Retina (tissue), 1 donor: ENCODE data around the gene CDH13.

Experiments
- DNase-seq: peaks from one replicate; pipeline ENCODE4 v3.0.0-alpha.2; 2016

Gene CDH13

DNA sequence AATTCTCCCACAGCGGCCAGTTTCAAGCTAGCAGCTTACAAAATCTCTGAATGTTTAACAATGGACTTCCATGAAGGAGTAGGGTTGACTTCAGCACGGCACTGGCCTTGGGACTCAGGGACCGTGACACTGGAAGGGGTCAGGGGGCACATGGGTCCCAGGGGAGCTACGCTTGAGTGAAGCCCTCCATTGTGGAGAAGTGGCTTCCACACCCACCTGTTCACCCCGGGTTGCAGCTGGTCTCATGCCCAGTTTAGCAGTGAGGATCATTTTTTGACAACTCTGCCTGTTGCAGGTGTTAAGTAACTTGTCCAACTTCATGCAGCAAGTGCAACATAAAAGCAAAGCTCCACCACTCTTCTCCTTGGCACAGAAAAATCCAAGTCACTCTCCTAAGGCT, 510.2 kb downstream of the CDH13 start:
- no peak for DNase-seq

DNA sequence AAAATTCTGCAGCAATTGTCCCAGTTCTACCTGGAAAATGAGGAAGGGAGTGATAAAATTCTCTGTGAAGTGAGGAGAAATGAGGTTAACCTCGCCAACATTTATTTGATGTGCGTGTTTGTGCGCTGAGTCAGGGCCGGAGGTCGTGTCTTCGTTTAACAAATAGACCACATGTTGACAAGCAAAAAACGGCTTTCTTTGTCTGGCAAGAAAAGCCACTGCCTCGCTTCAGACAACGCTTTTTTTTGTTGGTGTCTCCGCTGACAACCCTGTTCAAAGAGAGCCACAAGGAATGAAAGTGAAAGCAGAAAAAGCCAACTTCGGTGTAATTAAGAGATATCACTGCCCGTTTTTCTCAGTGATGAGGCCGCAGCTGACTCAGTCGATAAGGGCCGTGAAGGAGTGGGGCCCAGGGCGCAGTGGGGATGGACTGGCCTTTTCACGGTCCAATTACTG, 510.6 kb downstream of the CDH13 start:
- DNase-seq: peak; percentile 48

DNA sequence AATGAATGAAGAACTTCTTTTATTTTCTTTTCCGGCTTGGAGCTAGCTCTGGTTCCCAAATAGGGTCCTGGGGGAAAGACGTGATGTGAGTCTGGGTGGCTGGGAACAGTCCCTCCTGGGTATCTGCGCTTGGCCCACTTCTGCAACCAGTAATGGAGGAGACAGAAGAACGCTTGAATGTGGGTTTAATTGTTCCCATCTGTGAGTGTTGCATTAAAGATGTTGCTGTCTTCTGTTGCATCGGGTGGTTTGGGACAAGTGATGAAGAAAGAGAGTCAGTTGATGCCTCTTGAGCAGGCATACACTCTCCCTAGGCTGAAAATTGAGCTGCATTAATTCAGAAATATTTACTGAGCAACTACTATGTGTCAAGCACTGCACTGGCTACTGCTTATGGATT, 511.1 kb downstream of the CDH13 start:
- no peak for DNase-seq

DNA sequence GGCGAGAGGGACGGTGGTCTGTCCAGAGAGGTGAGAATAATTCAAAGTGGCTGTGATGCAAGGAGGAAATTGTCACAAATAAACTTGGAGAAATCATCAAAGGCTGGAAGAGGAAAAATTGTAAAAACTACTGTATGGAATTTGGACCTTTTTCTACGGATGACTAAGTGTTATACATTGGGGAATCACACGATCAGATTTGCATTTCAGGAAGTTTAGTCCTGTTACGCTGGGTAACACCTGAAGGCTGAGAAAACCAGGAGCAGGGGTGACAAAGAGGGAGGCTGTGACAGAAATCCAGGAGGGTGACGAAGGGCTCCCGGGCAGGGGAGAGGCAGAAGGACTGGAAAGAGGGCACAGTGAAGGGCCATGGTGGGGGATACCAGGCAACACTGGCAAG, 511.7 kb downstream of the CDH13 start:
- no peak for DNase-seq

DNA sequence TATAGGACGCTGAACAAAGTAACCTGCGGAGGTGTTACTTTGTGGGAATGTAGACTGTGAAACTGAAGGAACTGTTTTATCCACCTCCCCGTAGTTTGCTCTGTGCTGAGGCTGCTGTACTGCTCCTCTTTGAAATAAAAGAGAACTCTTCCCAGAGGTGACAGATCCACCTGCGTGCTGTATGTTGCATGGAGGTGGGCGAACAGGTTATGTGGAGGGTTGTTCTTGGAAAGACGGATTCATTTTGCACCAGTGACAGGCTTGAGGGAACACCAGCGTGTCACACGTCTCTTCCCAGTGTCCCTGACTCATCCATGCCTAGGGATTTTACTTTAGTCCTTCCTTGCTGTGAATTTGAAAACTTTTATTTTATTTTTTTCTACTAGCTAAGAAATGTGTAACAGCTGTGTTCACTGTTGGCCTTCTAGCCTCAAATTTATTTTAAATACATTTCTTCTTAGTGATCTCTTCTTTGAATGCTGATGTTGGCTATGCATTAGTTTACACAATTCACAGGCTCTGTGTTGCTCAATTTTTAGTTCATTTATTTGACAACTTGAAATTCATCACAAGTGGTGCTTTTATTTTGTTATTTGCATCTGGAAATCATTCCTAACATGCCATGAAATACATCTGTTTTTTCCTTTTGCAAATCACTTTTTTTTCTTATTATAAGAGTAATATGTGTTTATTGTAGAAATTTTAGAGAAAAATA, 512.4 kb downstream of the CDH13 start:
- DNase-seq: no peak

DNA sequence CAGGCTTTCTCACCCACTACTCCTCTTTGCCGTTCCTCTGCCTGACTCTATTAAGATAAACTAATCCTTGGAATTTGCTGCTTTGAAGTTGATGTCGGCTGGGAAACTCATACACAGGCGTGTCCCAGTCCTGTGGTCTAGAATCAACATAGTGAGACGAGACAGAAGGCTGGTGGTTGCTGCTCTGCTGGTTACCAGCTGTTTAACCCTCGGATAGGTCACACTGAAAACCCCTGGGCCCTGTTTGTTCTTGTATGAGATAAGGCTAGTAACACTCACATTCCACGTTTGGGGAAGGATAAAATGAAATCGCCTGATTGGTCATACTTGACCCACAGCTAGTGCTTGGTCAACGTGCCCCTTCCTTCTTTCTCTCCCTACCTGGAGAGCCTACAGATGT, 517.0 kb downstream of the CDH13 start:
- DNase-seq: no peak

DNA sequence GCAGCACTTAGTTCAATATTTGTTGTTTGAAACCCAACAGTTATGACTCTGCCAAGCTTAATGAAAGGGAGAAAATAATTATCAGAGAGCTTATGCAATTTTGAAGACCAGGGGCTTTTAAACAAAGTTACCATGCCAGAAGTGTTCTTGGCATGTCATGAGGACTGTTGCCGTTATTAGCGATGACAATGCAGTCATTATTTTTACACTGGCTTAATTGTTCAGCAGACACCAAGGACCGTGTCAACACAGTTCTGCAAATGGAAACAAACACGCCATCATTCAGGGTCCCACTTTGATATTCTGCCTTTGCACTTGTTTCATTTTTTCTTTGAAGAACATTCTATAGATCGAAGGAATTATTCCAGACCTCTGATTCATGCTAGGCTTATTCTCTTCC, 518.5 kb downstream of the CDH13 start:
- no peak for DNase-seq

DNA sequence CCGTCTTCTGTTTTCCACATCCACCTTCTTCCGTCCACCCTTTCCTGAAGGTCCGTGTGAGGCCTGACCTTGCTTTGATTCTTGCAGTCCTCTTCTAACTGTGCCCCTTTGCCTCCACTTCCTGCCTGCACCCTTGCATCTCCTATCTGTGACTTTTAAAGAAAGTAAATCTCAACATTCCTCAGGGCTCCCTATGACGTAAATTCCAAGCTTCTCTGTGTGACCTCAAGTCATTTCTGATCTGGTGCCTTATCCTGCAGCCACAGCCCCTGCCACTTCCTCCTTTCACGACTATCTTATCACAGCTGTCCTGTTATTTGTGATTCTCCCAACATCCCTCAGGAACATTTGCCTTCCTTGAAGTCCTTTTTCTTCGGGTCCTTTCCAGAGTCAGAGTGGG, 520.5 kb downstream of the CDH13 start:
- no peak for DNase-seq

DNA sequence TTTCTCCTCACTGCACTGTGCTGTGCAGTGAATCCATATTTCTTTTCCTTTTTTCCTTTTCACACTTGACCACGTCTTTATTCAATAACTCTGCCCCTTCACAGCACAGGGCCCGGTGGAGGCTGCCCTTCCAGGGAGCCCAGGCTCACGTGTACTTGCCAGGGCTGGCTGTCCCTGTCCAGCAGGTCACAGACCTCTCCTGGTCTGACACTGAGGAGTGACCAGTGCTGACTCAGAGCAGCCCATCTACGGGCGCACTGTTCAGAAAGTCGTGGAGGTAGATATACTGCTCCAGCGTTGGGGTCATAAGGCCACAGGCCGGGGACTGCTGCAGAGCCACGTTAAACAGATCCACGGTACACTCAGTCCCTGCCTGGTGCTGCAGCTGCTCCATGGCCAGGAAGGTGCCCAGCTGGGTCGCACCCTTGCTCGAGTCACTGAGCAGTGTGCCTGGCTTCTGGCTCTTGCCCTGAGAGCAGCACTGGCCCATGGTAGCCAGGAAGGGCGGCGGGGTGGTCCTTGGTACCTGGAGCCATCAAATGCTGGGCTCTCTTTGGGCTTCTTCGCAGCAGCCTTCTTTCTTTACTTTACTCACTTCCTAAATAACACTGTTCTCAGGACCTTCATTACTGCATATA, 531.7 kb downstream of the CDH13 start:
- DNase-seq: no peak

DNA sequence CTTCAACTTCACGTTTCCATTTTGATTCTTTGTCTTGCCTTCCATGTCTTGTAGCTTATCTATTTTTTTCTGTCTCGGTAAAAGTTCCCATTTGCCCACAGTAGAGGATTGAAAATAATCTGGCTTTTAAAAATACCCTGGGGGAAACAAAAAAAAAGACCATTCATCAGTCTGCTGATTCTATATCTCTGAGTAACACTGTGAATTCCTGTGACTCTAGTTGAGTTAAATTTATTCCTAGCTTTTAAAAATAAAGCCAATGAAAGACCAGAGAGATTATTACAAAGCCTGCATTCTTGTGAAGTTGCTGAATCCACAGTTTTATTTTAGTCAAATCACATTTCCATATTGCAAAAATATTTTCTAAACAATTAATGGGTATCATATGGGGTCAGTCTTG, 532.3 kb downstream of the CDH13 start:
- DNase-seq: no peak

DNA sequence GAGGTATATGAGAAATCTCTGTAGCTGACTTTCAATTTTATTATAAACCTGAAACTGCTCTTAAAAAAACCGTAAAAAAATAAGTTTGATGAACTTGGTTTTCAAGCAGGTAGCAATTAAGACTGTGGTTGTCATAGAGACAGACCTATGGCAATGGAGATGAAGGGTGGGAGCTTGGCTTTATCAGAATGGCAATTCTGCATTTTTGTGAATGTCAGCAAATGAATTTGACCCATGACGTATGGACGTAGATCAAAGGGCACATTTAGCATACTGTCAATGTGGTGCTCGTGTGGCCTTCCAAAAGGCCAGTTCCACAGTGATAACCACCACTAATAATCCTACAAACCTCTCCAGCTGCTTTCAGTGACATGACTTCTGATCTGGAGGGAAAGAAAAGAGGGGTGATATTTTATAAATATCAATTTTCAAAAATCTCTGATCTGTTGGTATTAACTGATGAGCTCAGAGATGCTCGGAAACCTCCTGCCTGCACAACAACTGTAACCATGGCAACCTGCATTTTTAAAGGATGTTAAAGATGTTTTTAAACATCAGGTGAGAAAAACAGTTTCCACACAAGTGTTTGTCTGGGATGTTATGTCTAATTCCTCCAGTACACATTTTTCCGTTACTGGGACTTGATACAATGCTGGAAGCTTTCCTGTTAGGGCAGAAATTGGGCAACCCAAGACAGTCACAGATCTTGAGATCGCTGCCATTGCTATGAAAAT, 533.7 kb downstream of the CDH13 start:
- no peak for DNase-seq

DNA sequence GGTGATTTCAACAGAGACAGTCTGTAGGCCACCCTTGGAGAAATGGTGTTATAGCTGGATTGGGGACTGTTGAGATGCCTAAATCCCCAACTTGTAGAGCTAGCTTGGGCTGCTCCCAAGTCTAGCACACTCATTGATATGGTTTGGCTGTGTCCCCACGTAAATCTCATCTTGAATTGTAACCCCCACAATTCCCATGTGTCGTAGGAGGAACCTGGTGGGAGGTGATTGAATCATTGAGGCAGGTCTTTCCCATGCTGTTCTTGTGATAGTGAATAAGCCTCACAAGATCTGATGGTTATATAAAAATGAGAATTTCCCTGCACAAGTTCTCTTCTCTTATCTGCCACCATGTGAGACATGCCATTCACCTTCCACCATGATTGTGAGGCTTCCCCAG, 536.0 kb downstream of the CDH13 start:
- DNase-seq: no peak

DNA sequence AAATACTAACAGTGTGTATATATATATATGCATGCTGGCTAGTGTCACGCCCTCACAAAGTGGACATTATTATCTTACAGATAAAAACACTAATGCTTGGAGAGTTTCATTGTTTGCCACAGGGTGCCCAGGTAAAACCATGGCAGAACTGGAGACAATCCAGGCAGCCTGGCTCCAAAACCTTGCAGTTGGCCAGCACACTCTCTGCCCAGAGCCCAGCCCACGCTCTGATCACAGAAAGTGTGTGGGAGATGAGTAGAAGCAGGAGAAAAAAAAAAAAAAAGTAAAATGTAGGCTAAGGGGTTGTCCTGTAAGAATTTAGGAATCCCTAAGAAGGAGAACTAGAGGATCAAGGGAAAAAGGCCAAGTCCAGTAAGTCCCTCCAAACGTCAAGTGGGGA, 538.0 kb downstream of the CDH13 start:
- no peak for DNase-seq

DNA sequence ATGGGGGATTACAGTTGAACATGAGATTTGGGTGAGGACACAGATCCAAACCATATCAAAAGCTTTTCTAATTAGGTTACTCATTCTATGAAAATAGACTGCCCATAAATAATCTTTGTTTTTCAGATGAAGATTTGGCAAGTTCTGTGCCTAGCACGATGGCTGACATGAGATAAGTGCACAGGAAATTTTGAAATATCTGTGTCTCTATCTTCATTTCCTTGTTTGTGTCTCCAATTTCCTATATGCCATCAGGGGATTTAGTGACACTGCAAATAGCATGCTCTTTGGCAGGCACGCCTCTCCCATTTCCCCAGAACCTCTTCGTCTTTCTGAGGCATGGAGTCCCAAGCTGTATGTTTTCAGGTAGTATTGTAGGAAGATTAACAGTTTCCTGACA, 544.6 kb downstream of the CDH13 start:
- DNase-seq: no peak

DNA sequence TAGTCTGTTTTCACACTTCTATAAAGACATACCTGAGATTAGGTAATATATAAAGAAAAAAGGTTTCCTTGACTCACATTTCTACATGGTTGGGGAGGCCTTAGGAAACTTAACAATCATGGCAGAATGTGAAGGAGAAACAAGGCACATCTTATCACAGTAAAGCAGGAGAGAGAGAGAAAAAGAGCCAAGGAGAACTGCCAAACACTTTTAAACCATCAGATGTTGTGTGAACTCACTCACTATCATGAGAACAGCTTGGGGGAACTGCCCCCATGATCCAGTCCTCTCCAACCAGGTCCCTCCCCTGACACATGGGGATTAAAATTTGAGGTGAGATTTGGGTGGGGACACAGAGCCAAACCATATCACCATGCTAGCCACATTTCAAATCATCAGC, 547.9 kb downstream of the CDH13 start:
- DNase-seq: no peak

DNA sequence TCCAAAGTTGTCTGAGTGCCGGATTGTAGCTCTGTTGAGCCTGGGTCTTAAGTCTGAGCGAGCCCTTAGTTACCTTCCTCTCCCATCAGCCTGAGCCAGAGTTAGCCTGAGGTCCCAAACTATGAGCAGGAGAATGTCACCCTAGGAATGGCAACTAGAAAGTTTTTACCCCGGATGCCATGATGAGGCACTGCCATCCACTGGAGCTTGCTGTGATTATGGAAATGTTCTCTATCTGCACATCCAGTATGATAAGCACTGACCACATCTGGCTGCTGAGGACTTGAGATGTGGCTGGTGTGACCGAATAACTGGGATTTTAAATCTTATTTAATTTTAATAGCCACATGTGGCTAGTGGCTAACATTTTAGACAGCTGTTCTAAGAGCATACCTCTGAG, 550.0 kb downstream of the CDH13 start:
- no peak for DNase-seq

DNA sequence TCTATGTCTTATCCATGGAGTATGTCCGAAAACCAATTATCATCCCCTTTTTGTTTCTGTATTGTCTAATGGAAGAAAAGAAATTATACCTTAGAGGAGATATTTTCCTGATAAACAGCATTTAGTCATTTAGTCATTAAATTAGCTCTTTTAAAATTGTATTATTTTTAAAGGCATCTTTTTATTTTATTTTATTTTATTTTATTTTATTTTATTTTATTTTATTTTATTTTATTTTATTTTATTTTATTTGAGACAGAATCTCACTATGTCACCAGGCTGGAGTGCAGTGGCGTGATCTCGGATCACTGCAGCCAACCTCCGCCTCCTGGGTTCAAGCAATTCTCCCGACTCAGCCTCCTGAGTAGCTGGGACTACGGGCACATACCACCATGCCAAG, 559.1 kb downstream of the CDH13 start:
- no peak for DNase-seq

DNA sequence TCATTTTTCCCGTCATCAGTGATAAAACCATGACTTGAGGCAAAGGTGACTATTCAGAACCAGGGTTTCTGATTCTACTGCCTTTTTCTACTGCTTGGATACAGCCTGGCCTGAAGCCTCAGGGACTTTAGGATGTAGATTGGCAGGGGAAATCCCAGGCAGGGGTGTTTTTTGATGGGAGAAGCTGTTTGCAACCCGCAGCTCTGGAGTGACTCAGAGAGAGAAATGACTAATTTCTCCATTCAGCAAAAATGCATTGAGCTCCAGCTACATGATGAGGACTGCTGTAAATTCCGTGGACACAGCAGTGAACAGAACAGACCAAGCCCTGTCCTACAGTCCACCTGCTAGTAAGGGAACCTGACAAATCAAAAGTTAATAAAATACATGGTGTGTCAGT, 560.6 kb downstream of the CDH13 start:
- no peak for DNase-seq

DNA sequence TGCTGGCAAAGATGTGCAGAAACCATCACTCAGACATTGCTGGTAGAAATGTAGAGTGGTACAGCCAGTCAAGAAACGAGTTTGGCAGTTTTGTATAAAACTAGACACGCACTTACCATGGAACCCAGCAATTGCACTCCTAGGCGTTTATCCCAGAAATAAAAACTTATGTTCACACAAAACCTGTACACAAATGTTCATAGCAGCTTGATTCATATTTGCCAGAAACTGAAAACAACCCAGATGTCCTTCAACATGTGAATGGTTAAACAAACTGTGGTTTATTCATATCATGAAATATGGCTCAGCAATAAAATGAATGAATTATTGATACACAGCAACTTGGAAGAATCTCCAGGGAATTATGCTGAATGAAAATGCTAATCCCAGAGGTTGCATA, 570.0 kb downstream of the CDH13 start:
- DNase-seq: no peak

DNA sequence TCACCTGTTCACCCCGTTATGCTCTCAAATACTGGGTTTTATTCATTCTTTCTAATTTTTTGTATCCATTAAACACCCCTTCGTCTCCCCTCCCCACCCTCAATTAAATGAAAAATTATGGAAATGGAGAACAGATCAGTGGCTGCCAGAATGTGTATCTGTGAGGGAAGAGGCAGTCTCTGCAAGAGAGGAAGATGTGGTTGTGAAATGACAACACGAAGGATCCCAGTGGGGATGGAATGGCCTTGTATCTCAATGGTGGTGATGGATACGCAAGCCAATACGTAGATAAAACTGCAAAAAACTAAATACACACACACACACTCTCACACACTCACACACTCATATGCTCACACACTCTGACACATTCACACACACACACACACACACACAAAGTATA, 570.7 kb downstream of the CDH13 start:
- DNase-seq: no peak

DNA sequence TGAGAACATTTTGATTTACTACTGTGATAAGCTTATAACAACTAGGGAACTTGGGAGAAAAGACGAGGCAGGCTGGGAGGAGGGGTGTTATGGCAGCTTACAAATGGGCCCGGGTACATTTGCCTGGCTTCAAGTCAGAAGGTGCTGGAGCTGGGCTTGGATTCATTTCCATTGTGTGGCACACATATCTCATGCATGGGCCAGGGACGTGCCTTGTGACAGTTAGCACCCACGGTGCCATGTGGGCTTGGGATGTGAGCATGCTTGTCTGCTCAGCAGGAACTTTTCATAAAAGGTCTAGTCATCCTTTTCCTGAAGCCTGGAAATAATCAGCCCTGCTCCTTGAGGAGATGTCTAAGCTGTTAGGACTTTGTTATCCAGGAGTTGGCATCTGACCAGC, 572.2 kb downstream of the CDH13 start:
- no peak for DNase-seq

DNA sequence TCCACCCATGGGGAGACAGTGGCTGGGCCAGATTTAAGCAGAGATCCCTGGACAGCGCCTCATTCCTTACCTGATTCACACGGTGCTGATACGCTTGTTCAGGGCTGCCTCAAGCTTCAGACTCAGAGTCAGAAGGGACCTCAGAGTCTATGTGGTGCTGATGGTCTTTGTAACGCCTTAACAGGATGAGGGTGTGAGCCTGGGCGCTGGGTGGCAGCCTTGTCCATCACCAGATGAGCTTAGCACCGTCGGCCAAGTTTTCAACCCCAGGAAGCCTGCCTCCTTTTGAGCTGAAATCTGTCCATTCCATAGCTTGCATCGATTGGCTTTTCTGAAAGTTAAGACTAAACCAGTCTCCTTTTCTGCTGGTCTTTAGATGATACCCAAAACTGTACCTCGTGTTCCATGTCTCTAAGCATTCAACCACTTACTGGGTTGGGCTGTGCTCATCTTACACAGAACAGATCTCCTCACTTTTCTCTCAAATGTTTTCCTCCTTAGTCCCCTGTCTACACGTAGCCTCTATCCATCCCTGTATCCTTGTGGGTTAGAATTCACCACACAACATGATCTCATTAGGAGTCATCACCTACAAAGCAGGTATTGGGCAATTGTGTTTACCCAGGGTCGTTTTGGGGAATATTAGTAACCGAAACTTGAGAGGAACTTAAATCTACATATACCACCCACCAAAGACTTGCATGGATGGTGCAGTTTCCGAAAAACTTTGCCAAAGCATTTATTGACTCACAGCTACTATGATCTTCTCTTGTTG, 573.4 kb downstream of the CDH13 start:
- peak; percentile 15 for DNase-seq

DNA sequence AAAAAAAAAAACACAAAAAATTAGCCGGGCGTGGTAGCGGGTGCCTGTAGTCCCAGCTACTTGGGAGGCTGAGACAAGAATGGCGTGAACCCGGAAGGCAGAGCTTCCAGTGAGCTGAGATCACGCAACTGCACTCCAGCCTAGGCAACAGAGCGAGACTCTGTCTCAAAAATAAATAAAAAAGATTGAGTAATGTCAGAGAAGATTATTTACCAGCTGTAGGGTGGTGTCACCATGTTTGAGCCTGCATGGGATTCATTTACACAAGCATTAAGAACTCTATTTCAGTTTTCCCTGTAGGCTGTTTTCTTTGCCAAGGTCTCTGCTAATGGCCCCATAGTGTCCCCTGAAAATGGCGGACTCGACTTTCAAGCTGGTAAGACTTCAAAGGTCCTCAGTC, 575.0 kb downstream of the CDH13 start:
- no peak for DNase-seq

DNA sequence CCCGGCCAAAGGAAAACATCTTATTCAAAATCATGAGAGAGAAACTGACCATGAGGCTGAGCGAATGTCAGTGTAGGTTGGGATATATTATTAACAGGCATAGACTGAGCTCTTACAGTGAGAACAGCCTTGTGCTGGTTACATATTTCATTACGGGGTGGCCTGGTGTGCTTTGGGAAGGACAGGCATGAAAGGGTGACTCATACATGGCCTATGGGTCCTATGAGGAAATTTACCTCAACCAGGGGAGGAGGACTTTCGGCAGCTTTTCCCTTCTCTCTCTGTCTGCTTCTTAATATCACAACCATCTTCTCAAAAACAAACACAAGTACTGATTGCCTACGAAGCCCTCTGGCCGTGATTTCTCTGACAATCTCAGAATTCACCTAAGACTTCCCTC, 579.1 kb downstream of the CDH13 start:
- DNase-seq: no peak
